ACC112 (cell line): ENCODE measurements around the gene MRI1.
"Not testable (repeated sequence)": the region's sequence is repeated elsewhere in the genome, so short reads cannot be mapped to it uniquely, and the experiment has no call there.

ENCODE experiments used
- H2AFZ ChIP-seq: fragments of 200-600 bp; sonication (generic); one replicate; pipeline ENCODE4 v1.6.0; 2017; ENCODE audit warnings: antibody characterized with exemption, low read length; ENCODE audit not compliant: unreplicated experiment
- H3K27ac ChIP-seq: fragments of 200-600 bp; sonication (generic); 2 replicates; pipeline ENCODE4 v1.5.1; 2014; ENCODE audit warnings: low read depth, mild to moderate bottlenecking, antibody characterized with exemption, low read length, moderate library complexity
- H3K27me3 ChIP-seq: fragments of 200-600 bp; sonication (generic); 2 replicates; pipeline ENCODE4 v1.6.1; 2014; ENCODE audit warnings: mild to moderate bottlenecking, antibody characterized with exemption, low read length, moderate library complexity, mixed read lengths; ENCODE audit not compliant: insufficient read depth
- H3K36me3 ChIP-seq: fragments of 200-600 bp; sonication (generic); 2 replicates; pipeline ENCODE4 v1.6.1; 2016; ENCODE audit warnings: mild to moderate bottlenecking, antibody characterized with exemption, low read length, moderate library complexity, mixed read lengths; ENCODE audit not compliant: insufficient read depth
- H3K4me1 ChIP-seq: fragments of 200-600 bp; sonication (generic); one replicate; pipeline ENCODE4 v1.6.1; 2016; ENCODE audit warnings: low read length, mixed read lengths; ENCODE audit not compliant: insufficient read depth, unreplicated experiment, control insufficient read depth
- H3K4me3 ChIP-seq: fragments of 200-600 bp; sonication (generic); 2 replicates; pipeline ENCODE4 v1.5.1; 2014; ENCODE audit warnings: mild to moderate bottlenecking, low read depth, low read length
- H3K79me2 ChIP-seq: fragments of 200-600 bp; sonication (generic); one replicate; pipeline ENCODE4 v1.6.0; 2016; ENCODE audit warnings: low read length; ENCODE audit not compliant: control insufficient read depth, unreplicated experiment, insufficient read depth

Gene MRI1

GRCh38 chr19:13778847-13779246 is 14.5 kb downstream of the MRI1 start:
- Histone ChIP-seq H2AFZ (no peak overlapping the region), H3K4me1 (peaks cover 3% of the 10 kb centered on the region), H3K36me3 (peaks cover 9% of the 10 kb centered on the region; the same call in 1 of the 2 replicates), H3K79me2 (peaks cover 21% of the 10 kb centered on the region), H3K4me3 (no peak overlapping the region), H3K27ac (no peak overlapping the region), H3K27me3 (no peaks in the 10 kb centered on the region)

- H3K4me1 ChIP-seq, H3K27ac ChIP-seq, H2AFZ ChIP-seq, H3K27me3 ChIP-seq, H3K4me3 ChIP-seq, H3K36me3 ChIP-seq: not testable (repeated sequence)
- H3K79me2 ChIP-seq, result peaks cover 21% of the 10 kb centered on the region
Observed at GRCh38 chr19:13779794-13780193, 15.5 kb downstream of the MRI1 start.

GRCh38 chr19:13781547-13781946 is 17.2 kb downstream of the MRI1 start:
- Histone ChIP-seq H3K4me1 (peaks cover 4% of the 10 kb centered on the region), H2AFZ (no peak overlapping the region), H3K4me3 (no peak overlapping the region), H3K27ac (no peak overlapping the region; the same call in 1 of the 2 replicates), H3K79me2 (peaks cover 5% of the 10 kb centered on the region), H3K36me3 (peaks cover 9% of the 10 kb centered on the region; the same call in 1 of the 2 replicates), H3K27me3 (no peaks in the 10 kb centered on the region)

GRCh38 chr19:13782537-13782936 is 18.2 kb downstream of the MRI1 start:
- Histone ChIP-seq H3K4me1 (peaks cover 9% of the 10 kb centered on the region), H3K79me2 (no peaks in the 10 kb centered on the region), H3K4me3 (no peak overlapping the region), H3K27me3 (no peaks in the 10 kb centered on the region), H3K27ac (no peak overlapping the region), H3K36me3 (peaks cover 9% of the 10 kb centered on the region; the same call in 1 of the 2 replicates), H2AFZ (no peak overlapping the region)

GRCh38 chr19:13783565-13784500 is 19.5 kb downstream of the MRI1 start:
- Histone ChIP-seq H3K4me1 (peaks cover 14% of the 10 kb centered on the region), H2AFZ (no peak overlapping the region), H3K4me3 (no peak overlapping the region), H3K36me3 (peaks cover 7% of the 10 kb centered on the region; the same call in 1 of the 2 replicates), H3K79me2 (no peaks in the 10 kb centered on the region), H3K27me3 (no peaks in the 10 kb centered on the region), H3K27ac (no peak overlapping the region)

GRCh38 chr19:13784731-13785452 is 20.6 kb downstream of the MRI1 start:
- H2AFZ ChIP-seq, result no peak overlapping the region
- no peaks in the 10 kb centered on the region for H3K79me2 ChIP-seq
- H3K36me3 ChIP-seq, result no peaks in the 10 kb centered on the region
- H3K4me3 ChIP-seq, result no peak overlapping the region
- H3K4me1 ChIP-seq, result peaks cover 16% of the 10 kb centered on the region
- no peaks in the 10 kb centered on the region for H3K27me3 ChIP-seq
- H3K27ac ChIP-seq, result no peak overlapping the region

GRCh38 chr19:13788991-13789390 is 24.7 kb downstream of the MRI1 start:
- Histone ChIP-seq H3K27ac (peak overlapping the region; percentile 66), H3K4me1 (peaks cover 23% of the 10 kb centered on the region), H3K79me2 (no peaks in the 10 kb centered on the region), H2AFZ (no peak overlapping the region), H3K4me3 (no peak overlapping the region), H3K36me3 (no peaks in the 10 kb centered on the region), H3K27me3 (no peaks in the 10 kb centered on the region)

- H3K79me2 ChIP-seq, result no peaks in the 10 kb centered on the region
- peaks cover 19% of the 10 kb centered on the region for H3K4me1 ChIP-seq
- H3K27me3 ChIP-seq, result no peaks in the 10 kb centered on the region
- no peak overlapping the region for H3K27ac ChIP-seq
- no peak overlapping the region for H2AFZ ChIP-seq
- no peak overlapping the region for H3K4me3 ChIP-seq
- H3K36me3 ChIP-seq, result no peaks in the 10 kb centered on the region
Observed at GRCh38 chr19:13790354-13790753, 26.0 kb downstream of the MRI1 start.

GRCh38 chr19:13793317-13793716 is 29.0 kb downstream of the MRI1 start:
- H3K4me1 ChIP-seq, result peaks cover 24% of the 10 kb centered on the region
- H3K79me2 ChIP-seq, H3K36me3 ChIP-seq, H3K27ac ChIP-seq, H3K27me3 ChIP-seq, H3K4me3 ChIP-seq, H2AFZ ChIP-seq: not testable (repeated sequence)

GRCh38 chr19:13794398-13794756 is 30.1 kb downstream of the MRI1 start:
- H3K4me1 ChIP-seq, result peaks cover 19% of the 10 kb centered on the region
- peak overlapping the region; percentile 90 for H3K27ac ChIP-seq
- peak overlapping the region; percentile 88 for H3K4me3 ChIP-seq
- peak overlapping the region; percentile 8 for H2AFZ ChIP-seq
- no peaks in the 10 kb centered on the region for H3K36me3 ChIP-seq
- peaks cover 5% of the 10 kb centered on the region for H3K79me2 ChIP-seq
- no peaks in the 10 kb centered on the region for H3K27me3 ChIP-seq
